ENCODE results near the gene FST. TPM values are rescaled to one million over a fixed set of nuclear protein-coding genes. Genes with fewer than 3 reads are reported as not detected.
A peak's percentile ranks its signal among the peaks of the same experiment; 100 is the strongest.

The FST gene, protein sequence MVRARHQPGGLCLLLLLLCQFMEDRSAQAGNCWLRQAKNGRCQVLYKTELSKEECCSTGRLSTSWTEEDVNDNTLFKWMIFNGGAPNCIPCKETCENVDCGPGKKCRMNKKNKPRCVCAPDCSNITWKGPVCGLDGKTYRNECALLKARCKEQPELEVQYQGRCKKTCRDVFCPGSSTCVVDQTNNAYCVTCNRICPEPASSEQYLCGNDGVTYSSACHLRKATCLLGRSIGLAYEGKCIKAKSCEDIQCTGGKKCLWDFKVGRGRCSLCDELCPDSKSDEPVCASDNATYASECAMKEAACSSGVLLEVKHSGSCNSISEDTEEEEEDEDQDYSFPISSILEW
- total RNA-seq (1 to 10 TPM; 3.3 to 3.7 TPM), polyA plus RNA-seq (ENCODE audit: insufficient read length in 2 of 2) (1 to 10 TPM; 2.7 to 4.5 TPM)
- long read RNA-seq, donor 1, partial matches to known transcripts: 0 of 4 reads
- long read RNA-seq, donor 1, other reads (novel, unspliced or antisense): 0 of 4 reads
- long read RNA-seq, donor 2: 0 reads
- long read RNA-seq, donor 3, partial matches to known transcripts: 0 of 1 reads
- long read RNA-seq, donor 3, other reads (novel, unspliced or antisense): 0 of 1 reads
- long read RNA-seq, donor 4: 0 reads

DNA sequence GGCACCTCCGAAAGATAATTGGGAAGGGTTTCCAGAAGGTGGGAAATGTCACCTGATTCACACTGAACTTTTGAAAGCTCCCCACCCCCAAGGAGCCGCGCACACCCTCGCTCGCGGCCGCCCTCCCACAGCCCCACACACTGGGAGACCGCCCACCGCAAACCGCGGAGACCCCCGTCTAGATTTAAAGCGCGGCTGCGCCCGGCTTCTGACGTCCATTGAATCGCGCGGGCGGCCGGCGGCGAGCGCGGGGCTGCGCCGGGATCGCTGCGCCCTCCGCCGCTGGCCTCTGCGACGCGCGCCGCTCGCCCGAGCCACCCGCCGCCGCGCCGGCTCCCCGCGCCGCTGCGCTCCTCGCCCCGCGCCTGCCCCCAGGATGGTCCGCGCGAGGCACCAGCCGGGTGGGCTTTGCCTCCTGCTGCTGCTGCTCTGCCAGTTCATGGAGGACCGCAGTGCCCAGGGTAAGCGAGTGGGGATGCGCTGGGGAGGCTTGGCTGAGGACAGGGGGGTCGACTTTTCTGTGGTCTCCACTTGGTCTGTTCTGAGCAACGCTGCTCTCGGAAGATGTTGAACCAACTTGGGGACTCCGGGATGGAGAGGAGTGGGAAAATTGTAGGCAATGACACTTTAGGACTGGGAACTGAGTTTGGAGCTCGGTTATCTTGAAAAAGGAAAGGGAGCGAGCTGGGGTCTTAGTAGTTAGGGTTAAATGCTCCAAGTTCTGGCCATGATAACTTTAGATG lies at the start of gene FST:
FST (plus strand) TSS at position 214 of the 743 bp plus-strand sequence; CDS start at position 377, 163 bp downstream.
- Histone ChIP-seq H3K9me3 (ENCODE audit: control insufficient read depth, insufficient read depth, low read length) (no peaks in the 10 kb centered on the region), H3K4me3 (ENCODE audit: low read depth, low read length) (peak within 1 kb of the TSS; percentile 71), H3K27ac (ENCODE audit: low read depth, low read length) (peak within 1 kb of the TSS; percentile 93), H3K36me3 (ENCODE audit: control insufficient read depth, insufficient read depth, low read length) (no peaks in the 10 kb centered on the region), H3K27me3 (ENCODE audit: control insufficient read depth, insufficient read depth, low read length) (peaks cover 45% of the 10 kb centered on the region), H3K4me1 (ENCODE audit: control insufficient read depth, insufficient read depth, low read length) (peaks cover 24% of the 10 kb centered on the region)
- WGBS (ENCODE audit: insufficient coverage): 0% methylated on average over 63 of the region's 64 CpGs
- DNase-seq (ENCODE audit: low read depth in 4 of 6, low spot score in 6 of 6): peak in 2 of 6 donors; percentile 69 to 71

- DNase-seq (ENCODE audit: low read depth in 4 of 6, low spot score in 6 of 6): no peak
Observed at GRCh38 chr5:53431665-53432064, 48.8 kb upstream of the FST start.

GRCh38 chr5:53433026-53433425 lies 47.4 kb upstream of the FST start:
- H3K27ac ChIP-seq (ENCODE audit: low read depth, low read length): no peak overlapping the region

More at GRCh38 chr5:53431665-53432064, 48.8 kb upstream of the FST start:
- Histone ChIP-seq H3K4me3 (ENCODE audit: low read depth, low read length) (no peak overlapping the region), H3K9me3 (ENCODE audit: control insufficient read depth, insufficient read depth, low read length) (no peaks in the 10 kb centered on the region), H3K27ac (ENCODE audit: low read depth, low read length) (no peak overlapping the region), H3K27me3 (ENCODE audit: control insufficient read depth, insufficient read depth, low read length) (no peaks in the 10 kb centered on the region), H3K36me3 (ENCODE audit: control insufficient read depth, insufficient read depth, low read length) (no peaks in the 10 kb centered on the region), H3K4me1 (ENCODE audit: control insufficient read depth, insufficient read depth, low read length) (no peaks in the 10 kb centered on the region)
- WGBS (ENCODE audit: insufficient coverage): 93% methylated on average over 3 of the region's 6 CpGs

GRCh38 chr5:53434541-53434940 lies 45.9 kb upstream of the FST start:
- Histone ChIP-seq H3K27me3 (ENCODE audit: control insufficient read depth, insufficient read depth, low read length) (no peaks in the 10 kb centered on the region), H3K27ac (ENCODE audit: low read depth, low read length) (no peak overlapping the region), H3K4me3 (ENCODE audit: low read depth, low read length) (no peak overlapping the region), H3K4me1 (ENCODE audit: control insufficient read depth, insufficient read depth, low read length) (no peaks in the 10 kb centered on the region), H3K9me3 (ENCODE audit: control insufficient read depth, insufficient read depth, low read length) (no peaks in the 10 kb centered on the region), H3K36me3 (ENCODE audit: control insufficient read depth, insufficient read depth, low read length) (no peaks in the 10 kb centered on the region)
- no peak for DNase-seq (ENCODE audit: low read depth in 4 of 6, low spot score in 6 of 6)
- 80% methylated on average over 1 of the region's 1 CpG for WGBS (ENCODE audit: insufficient coverage)

More at GRCh38 chr5:53433026-53433425, 47.4 kb upstream of the FST start:
- Histone ChIP-seq H3K9me3 (ENCODE audit: control insufficient read depth, insufficient read depth, low read length) (no peaks in the 10 kb centered on the region), H3K27me3 (ENCODE audit: control insufficient read depth, insufficient read depth, low read length) (no peaks in the 10 kb centered on the region), H3K36me3 (ENCODE audit: control insufficient read depth, insufficient read depth, low read length) (no peaks in the 10 kb centered on the region), H3K4me3 (ENCODE audit: low read depth, low read length) (no peak overlapping the region), H3K4me1 (ENCODE audit: control insufficient read depth, insufficient read depth, low read length) (no peaks in the 10 kb centered on the region)
- DNase-seq (ENCODE audit: low read depth in 4 of 6, low spot score in 6 of 6): peak in 1 of 6 donors; percentile 11
- WGBS (ENCODE audit: insufficient coverage): 86% methylated on average over 1 of the region's 1 CpG

DNA sequence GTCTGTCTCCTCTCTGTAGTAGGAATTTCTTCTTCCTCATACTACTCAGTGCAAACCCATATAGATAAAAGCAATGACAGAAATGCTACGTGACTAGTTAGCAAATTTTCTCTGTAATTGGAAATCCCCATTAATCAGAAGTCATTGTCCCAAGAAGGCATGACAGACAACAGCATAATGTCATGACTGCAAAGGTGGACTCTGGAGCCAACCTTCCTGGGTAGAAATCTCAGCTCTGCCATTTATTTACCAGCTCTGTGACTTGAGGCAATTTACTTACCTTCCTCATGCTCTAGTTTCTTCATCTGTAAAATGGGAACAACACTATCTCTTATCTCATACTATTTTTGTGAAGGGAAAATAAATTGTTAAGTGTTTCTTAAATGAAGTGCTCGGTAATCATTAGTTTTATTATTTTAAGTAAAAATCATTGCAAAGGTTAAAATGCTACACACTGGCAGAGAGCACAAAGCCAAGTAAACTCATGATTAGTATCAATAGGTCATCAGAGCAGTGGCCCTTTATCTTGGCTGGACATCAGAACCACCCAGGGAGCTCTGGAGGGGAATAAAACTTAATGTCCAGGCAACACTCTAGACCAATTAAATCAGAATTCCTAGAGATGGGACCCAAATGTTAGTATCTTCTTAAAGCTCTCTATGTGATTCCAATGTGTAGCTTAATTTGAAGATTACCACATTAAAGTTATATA lies 43.8 kb upstream of the FST start:
- H3K36me3 ChIP-seq (ENCODE audit: control insufficient read depth, insufficient read depth, low read length): no peaks in the 10 kb centered on the region
- H3K9me3 ChIP-seq (ENCODE audit: control insufficient read depth, insufficient read depth, low read length): no peaks in the 10 kb centered on the region
- no peak overlapping the region for H3K27ac ChIP-seq (ENCODE audit: low read depth, low read length)
- no peaks in the 10 kb centered on the region for H3K4me1 ChIP-seq (ENCODE audit: control insufficient read depth, insufficient read depth, low read length)
- 100% methylated on average over 1 of the region's 2 CpGs for WGBS (ENCODE audit: insufficient coverage)
- H3K4me3 ChIP-seq (ENCODE audit: low read depth, low read length): no peak overlapping the region
- DNase-seq (ENCODE audit: low read depth in 4 of 6, low spot score in 6 of 6): no peak
- no peaks in the 10 kb centered on the region for H3K27me3 ChIP-seq (ENCODE audit: control insufficient read depth, insufficient read depth, low read length)

DNA sequence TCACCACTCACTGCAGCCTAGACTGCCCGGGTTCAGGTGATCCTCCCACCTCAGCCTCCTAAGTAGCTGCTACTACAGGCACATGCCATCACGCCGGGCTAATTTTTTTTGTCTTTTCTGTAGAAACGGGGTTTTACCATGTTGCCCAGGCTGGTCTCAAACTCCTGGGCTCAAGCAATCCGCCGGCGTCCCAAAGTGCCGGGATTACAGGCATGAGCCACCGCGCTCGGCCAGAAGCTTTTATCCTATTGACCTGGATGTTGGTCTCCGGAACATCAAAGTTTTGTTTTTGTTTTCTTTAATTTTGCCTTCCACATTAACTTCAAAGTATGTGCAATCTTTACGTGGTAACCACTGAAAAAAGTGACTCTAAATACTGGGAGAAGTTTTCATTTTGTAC lies 42.4 kb upstream of the FST start:
- 95% methylated on average over 8 of the region's 13 CpGs for WGBS (ENCODE audit: insufficient coverage)

GRCh38 chr5:53438486-53439472 lies 41.6 kb upstream of the FST start:
- H3K4me3 ChIP-seq (ENCODE audit: low read depth, low read length): no peak overlapping the region
- H3K36me3 ChIP-seq (ENCODE audit: control insufficient read depth, insufficient read depth, low read length): no peaks in the 10 kb centered on the region
- no peaks in the 10 kb centered on the region for H3K9me3 ChIP-seq (ENCODE audit: control insufficient read depth, insufficient read depth, low read length)
- H3K27me3 ChIP-seq (ENCODE audit: control insufficient read depth, insufficient read depth, low read length): no peaks in the 10 kb centered on the region
- no peak overlapping the region for H3K27ac ChIP-seq (ENCODE audit: low read depth, low read length)
- H3K4me1 ChIP-seq (ENCODE audit: control insufficient read depth, insufficient read depth, low read length): no peaks in the 10 kb centered on the region
- DNase-seq (ENCODE audit: low read depth in 4 of 6, low spot score in 6 of 6): no peak
- WGBS (ENCODE audit: insufficient coverage): 68% methylated on average over 2 of the region's 6 CpGs

More for the DNA sequence above, 42.4 kb upstream of the FST start:
- H3K9me3 ChIP-seq (ENCODE audit: control insufficient read depth, insufficient read depth, low read length): no peaks in the 10 kb centered on the region
- H3K27ac ChIP-seq (ENCODE audit: low read depth, low read length): no peak overlapping the region
- H3K4me3 ChIP-seq (ENCODE audit: low read depth, low read length): no peak overlapping the region
- no peaks in the 10 kb centered on the region for H3K36me3 ChIP-seq (ENCODE audit: control insufficient read depth, insufficient read depth, low read length)
- DNase-seq (ENCODE audit: low read depth in 4 of 6, low spot score in 6 of 6): no peak
- H3K27me3 ChIP-seq (ENCODE audit: control insufficient read depth, insufficient read depth, low read length): no peaks in the 10 kb centered on the region
- no peaks in the 10 kb centered on the region for H3K4me1 ChIP-seq (ENCODE audit: control insufficient read depth, insufficient read depth, low read length)

DNA sequence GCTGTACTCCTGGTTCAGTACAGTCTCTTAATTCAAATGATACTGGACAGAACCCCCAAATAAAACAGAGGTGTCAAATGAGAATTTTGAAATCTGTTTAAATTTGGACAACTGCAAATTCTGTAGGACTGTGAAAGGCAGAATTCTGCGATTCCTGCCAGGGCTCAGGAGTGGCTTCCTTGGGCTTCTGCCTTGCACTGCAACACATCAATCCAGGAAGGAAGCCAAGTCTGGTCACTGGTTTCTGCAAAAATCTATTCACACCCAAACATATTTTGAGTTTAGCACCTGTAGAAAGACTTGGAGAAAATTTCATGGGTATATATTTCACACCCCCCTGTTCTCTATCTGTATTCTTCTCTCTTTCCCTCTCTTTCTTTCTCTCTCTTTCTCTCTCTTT lies 37.5 kb upstream of the FST start:
- WGBS (ENCODE audit: insufficient coverage): no CpG with 5 or more reads among the region's 1 CpG
- no peaks in the 10 kb centered on the region for H3K4me1 ChIP-seq (ENCODE audit: control insufficient read depth, insufficient read depth, low read length)
- no peak overlapping the region for H3K4me3 ChIP-seq (ENCODE audit: low read depth, low read length)
- no peaks in the 10 kb centered on the region for H3K9me3 ChIP-seq (ENCODE audit: control insufficient read depth, insufficient read depth, low read length)
- H3K27me3 ChIP-seq (ENCODE audit: control insufficient read depth, insufficient read depth, low read length): no peaks in the 10 kb centered on the region
- no peak for DNase-seq (ENCODE audit: low read depth in 4 of 6, low spot score in 6 of 6)
- H3K36me3 ChIP-seq (ENCODE audit: control insufficient read depth, insufficient read depth, low read length): no peaks in the 10 kb centered on the region
- H3K27ac ChIP-seq (ENCODE audit: low read depth, low read length): no peak overlapping the region
